Measurements from ENCODE around the gene NAA10.

NAA10 gene

GRCh38 chrX:153966841-153967535 is 32.2 kb upstream of the NAA10 start:
- DNase-seq: no peak

DNA sequence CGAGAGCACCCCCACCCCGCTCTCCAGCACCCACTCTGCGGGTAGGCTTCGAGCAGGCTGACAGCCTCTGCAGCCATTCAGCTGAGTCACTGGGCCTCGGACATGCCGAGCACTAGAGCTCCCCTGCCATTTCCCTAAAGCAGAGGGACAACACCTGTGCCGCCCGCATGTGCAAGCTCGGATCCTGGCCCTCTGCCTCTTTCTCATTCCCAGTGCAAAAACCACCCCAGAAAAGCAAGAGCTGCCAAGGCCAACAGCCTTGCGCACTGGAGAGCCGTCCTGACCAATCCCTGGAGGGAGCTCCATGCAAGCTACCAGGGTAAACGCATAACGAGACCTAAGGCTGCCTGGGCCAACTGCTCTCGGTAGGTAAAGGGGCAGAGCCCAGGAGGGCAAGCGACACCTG is 31.4 kb upstream of the NAA10 start:
- no peak for DNase-seq

DNA sequence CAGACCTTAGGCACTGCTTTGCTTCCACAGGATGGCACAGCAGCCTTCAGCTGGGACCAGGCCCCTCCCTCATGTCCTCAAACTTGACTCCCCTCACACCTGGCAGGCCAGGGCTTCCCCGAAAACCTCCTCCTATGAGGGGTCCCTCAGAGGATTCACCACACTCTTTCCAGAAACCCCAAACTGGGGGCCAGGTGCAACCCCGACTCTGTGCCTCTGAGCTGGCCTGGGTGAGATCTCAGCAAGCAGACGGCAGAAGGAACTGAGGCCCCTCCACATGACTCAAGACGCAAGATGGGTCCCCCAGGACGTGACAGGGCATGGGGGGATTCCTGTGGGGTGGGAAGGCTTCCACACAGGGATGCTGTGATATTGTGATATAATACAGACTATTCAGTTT is 30.6 kb upstream of the NAA10 start:
- no peak for DNase-seq

GRCh38 chrX:153964105-153964504 is 29.3 kb upstream of the NAA10 start:
- no peak for DNase-seq

DNA sequence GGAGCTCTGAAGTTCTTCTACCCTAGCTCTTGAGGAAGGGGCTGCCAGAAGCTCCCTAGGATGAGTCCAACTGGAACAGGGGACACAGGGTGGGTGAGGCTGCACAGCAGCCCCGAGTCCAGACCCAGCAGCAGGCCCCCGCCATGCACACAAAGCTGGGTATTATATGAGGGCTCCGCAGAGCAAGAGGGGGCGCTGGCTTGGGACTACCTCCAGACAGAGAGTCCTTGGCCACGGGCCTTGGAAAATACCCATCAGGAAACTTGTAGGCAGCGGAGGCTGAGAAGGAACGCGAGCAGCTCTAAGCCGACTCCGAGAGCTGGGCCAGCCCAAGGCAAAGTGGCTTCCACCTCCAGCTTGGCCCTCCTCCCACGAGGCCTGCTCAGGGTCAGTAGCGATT is 28.7 kb upstream of the NAA10 start:
- DNase-seq: no peak

DNA sequence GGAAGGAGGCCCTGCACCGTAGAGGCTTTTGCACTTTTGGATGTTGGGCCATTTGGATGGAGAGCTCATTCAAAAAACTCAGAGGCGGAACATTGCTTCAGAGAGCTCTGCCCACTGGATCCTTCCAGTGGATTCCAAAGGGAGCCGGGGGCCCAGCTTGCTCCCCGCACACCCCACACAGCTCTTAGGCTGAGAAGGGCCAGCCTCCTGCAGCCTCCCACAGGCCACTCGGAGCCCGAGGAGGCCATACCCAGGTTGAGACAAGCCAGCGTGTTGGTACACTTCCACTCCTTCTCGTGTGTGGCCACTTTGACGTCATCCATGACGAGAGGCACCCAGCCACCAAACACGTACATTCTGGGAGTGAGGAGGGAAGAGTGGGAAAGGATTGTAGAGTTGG is 26.5 kb upstream of the NAA10 start:
- no peak for DNase-seq

GRCh38 chrX:153960786-153961185 is 25.9 kb upstream of the NAA10 start:
- no peak for DNase-seq

DNA sequence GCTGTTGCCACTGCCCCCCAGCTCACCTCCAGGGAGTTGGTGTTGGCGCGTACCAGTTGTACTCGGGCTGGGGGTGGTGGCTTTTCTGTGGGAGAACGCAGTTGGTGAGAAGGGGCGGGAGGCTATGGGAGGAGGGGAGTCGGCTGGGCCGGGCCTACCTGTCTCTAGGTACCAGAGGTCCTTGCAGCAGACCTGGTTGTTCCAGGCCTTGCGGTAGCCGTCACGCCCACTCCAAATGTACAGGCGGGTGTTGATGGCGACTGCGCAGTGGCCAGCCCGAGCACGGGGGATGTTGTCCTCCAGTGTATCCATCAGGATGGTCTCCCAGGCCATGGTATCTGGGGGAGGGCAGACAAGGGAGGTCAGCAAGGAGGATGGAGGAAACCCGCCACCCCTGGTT is 25.2 kb upstream of the NAA10 start:
- DNase-seq: no peak

GRCh38 chrX:153959649-153960048 is 24.8 kb upstream of the NAA10 start:
- DNase-seq: no peak

DNA sequence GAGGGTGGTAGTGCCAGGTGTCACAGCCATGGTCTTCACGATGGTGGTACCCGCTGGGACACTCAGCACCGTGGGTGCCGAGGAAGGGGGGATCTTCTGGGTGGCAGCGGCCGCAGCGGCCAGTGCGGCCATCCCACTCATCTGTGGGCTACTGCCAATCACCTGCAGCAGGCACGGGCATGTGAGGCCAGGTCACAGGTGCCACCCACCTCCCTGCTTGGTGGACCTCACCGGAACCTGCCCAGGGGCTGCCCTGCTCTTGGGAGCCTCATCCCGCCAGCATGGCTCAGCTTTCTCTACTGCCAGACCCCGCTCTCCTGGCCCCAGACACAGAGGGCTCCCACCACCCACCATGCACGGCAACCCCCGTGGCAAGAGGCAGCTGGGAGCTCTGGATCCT is 23.8 kb upstream of the NAA10 start:
- DNase-seq: no peak

DNA sequence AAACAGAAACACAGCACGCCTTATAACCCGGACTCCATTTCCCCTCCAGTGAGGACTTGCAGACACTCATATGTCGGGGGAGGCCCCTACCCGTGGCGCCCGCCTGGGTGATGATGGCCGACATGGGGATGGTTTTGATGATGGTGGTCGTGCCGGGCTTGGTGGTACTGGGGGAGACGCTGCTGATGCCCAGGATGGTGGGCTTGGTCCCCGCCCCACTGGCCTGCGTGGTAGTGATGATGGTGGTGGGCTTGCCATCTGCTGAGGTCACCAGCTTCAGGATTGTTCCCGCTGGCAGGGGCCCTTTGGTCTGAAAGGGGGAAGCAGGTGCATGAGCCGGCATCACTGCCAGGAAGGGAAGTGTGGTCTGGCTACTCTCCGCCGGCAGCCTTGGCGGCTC is 22.4 kb upstream of the NAA10 start:
- no peak for DNase-seq

GRCh38 chrX:153956044-153956907 is 21.4 kb upstream of the NAA10 start:
- no peak for DNase-seq

DNA sequence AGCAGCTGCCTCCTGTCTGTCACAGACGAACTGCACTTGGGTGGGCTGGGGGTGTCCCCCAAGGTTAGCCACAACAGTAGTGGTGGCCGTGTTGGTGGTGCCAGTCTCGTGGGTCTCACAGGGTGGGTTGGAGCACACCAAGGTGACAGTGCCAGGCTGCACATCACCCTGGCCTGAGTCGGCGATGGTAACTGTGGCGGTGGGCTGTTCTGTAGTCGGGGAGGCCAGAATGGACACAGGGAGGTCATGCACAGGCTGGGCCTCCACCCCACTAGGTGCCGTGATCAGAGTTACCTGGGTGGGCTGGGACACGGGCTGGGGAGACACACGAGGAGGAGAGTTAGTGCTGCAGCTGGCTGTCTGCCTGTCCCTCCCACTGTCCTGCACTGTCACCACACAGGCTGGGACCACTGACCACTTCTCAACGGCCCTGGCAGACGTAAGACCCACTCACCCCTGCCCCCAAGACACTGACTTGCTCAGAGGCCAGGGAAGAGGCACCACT is 20.4 kb upstream of the NAA10 start:
- DNase-seq: no peak

DNA sequence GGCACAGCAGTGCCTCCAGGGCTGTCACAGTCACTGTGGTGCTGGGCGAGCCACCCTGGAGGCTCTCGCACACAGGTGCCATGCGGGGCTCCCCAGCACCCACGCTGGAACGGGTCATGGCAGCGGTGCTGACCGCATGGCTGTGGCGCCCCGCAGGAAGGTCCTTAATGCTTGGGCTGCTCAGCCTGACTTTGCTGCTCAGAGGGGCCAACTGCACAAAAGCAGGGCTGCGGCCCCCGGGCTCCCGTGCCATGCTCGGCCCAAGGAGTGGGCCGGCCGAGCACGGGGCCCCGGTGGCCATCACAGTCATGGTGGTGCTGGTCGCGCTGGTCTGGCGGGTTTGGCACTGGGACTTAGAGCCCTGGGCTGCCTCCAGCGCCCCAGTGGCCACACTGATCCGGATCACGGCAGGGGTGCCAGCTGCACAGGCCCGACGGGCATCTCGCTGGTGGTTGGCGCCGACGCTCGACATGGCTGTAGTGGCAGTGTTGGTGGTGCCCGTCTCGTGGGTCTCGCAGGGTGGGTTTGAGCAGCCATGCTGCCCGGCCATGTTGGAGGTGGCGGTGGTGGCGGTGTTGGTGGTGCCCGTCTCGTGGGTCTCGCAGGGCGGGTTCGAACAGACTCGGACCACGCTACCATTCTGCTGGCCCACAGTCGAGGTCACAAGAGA is 19.9 kb upstream of the NAA10 start:
- DNase-seq: no peak

GRCh38 chrX:153953892-153954557 is 19.2 kb upstream of the NAA10 start:
- DNase-seq: no peak

DNA sequence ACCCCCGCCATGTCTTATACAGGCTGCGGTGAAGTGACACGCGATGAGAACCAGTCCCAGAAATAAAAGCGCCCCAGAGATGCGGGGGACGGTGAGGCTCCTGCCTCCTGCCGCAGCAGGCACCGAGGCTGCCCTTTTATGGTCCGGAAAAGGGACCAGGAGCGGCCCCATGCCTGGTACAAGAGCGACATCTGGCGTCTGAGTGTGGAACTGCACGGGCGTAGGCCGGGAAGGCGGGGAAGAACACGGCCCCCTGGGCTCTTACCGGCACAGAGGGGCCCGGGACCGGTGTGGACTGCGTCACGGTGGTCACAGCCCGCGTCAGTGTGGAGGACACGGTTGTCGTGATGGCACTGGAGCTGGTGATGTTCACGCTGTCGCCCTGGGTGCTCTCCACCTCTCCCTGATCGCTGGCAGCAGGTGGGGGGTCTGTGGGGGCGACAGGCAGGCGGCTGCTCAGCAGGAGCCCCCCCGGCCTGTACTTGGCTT is 18.5 kb upstream of the NAA10 start:
- DNase-seq: no peak

- no peak for DNase-seq
These were observed 17.7 kb upstream of the NAA10 start for GRCh38 chrX:153952373-153953026.

GRCh38 chrX:153951683-153952372 is 17.0 kb upstream of the NAA10 start:
- no peak for DNase-seq

DNA sequence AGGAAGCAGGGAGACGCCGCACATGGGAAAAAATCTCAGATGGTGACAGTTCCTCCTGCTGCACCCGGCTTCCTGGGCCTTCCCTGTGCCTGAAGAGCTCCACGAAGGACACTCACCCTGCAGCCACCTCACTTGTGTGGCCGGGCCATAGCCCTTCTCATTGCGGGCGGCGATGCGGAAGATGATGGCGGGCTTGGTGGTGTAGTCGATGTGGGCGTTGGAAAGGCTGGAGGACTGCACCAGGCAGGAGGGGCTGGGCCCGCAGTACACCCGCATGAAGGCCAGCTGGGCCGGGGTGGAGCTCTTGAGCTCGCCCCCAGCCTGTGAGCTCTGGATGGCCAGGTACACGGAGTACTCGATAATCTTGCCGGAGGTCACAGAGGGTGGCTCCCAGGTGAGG is 15.3 kb upstream of the NAA10 start:
- no peak for DNase-seq

- no peak for DNase-seq
These were observed 14.3 kb upstream of the NAA10 start for GRCh38 chrX:153948847-153949805.

Measured in NCI-H2029 (cell line).